NCI-H2107 treated with DMSO at 0.1 percent for 48 hours (cell line): ENCODE results near the gene LRMDA.

Experiments used
- DNase-seq: peaks from one replicate; lab custom pipeline; 2025; ENCODE audit not compliant: unreplicated experiment; lab: John Stamatoyannopoulos, UW

The LRMDA gene

GRCh38 chr10:75531571-75532031 is 100.2 kb downstream of the LRMDA start:
- no peak for DNase-seq

GRCh38 chr10:75532253-75532924 is 101.0 kb downstream of the LRMDA start:
- DNase-seq = no peak

- peak; percentile 30 for DNase-seq
Measured at GRCh38 chr10:75538144-75538543, 106.7 kb downstream of the LRMDA start.

- DNase-seq = no peak
Measured at GRCh38 chr10:75538765-75539164, 107.3 kb downstream of the LRMDA start.

GRCh38 chr10:75540357-75540966 is 109.0 kb downstream of the LRMDA start:
- DNase-seq = no peak

GRCh38 chr10:75540981-75541380 is 109.6 kb downstream of the LRMDA start:
- DNase-seq = no peak

GRCh38 chr10:75541411-75541810 is 110.0 kb downstream of the LRMDA start:
- no peak for DNase-seq

GRCh38 chr10:75542084-75542483 is 110.7 kb downstream of the LRMDA start:
- DNase-seq = no peak

- DNase-seq = no peak
Measured at GRCh38 chr10:75542906-75543305, 111.5 kb downstream of the LRMDA start.

- no peak for DNase-seq
Measured at GRCh38 chr10:75544386-75544785, 113.0 kb downstream of the LRMDA start.

- no peak for DNase-seq
Measured at GRCh38 chr10:75544993-75545706, 113.7 kb downstream of the LRMDA start.

- no peak for DNase-seq
Measured at GRCh38 chr10:75546004-75546403, 114.6 kb downstream of the LRMDA start.

GRCh38 chr10:75547391-75548298 is 116.2 kb downstream of the LRMDA start:
- DNase-seq = no peak

GRCh38 chr10:75548356-75548755 is 116.9 kb downstream of the LRMDA start:
- no peak for DNase-seq

GRCh38 chr10:75550191-75550590 is 118.8 kb downstream of the LRMDA start:
- no peak for DNase-seq

GRCh38 chr10:75552171-75552570 is 120.7 kb downstream of the LRMDA start:
- DNase-seq = no peak

GRCh38 chr10:75553550-75553949 is 122.1 kb downstream of the LRMDA start:
- DNase-seq = no peak

- DNase-seq = no peak
Measured at GRCh38 chr10:75555323-75555722, 123.9 kb downstream of the LRMDA start.

- no peak for DNase-seq
Measured at GRCh38 chr10:75556320-75556719, 124.9 kb downstream of the LRMDA start.

- no peak for DNase-seq
Measured at GRCh38 chr10:75565286-75566251, 134.1 kb downstream of the LRMDA start.
